B cell (primary cell): ENCODE results near the gene VMO1. TPM values are rescaled to one million over a fixed set of nuclear protein-coding genes. Genes with fewer than 3 reads are reported as not detected.

Source experiments
- ATAC-seq: fragments of 200-7000 bp; cut with Tn5 transposase; one replicate; pipeline ENCODE4 v1.10.0; 2021; ENCODE audit warnings: low read depth, mild to moderate bottlenecking, moderate number of reproducible peaks, moderate library complexity
- CTCF ChIA-PET: fragments of 350-600 bp; sonication (Branson Sonifier 250); formaldehyde crosslinking; loops from one replicate; lab custom pipeline; 2021; ENCODE audit warnings: antibody characterized with exemption, inconsistent platforms; lab: Charles Lee
- POLR2A ChIA-PET: fragments of 350-600 bp; sonication (Branson Sonifier 250); formaldehyde crosslinking; loops from one replicate; lab custom pipeline; 2021; ENCODE audit warnings: antibody characterized with exemption; lab: Charles Lee
- DNase-seq: peaks from one replicate; pipeline ENCODE4 v3.0.0; 2013
- H2AFZ ChIP-seq: 2 replicates; pipeline ENCODE4 v1.6.1; 2012; ENCODE audit warnings: mild to moderate bottlenecking, low read depth, low read length; ENCODE audit not compliant: insufficient read depth, poor library complexity, severe bottlenecking
- H3K27ac ChIP-seq, 2 donors: 1 replicate in 1 of 2; 2 replicates in 1 of 2; pipeline ENCODE4 v1.5.1; 2012 to 2013; ENCODE audit warnings: low read length in 2 of 2, mild to moderate bottlenecking in 2 of 2, moderate library complexity in 1 of 2
- H3K27me3 ChIP-seq, 4 experiments: fragments of 200-600 bp in 1 of 4; sonication (generic) in 1 of 4; replicated peaks in 1 of 4; 1 replicate in 2 of 4; 2 replicates in 2 of 4; pipeline versions ENCODE4 v1.6.1 to v1.7.0; 2013 to 2016; ENCODE audit warnings: low read length in 3 of 4, mild to moderate bottlenecking in 2 of 4, mixed read lengths in 1 of 4, moderate library complexity in 1 of 4; ENCODE audit not compliant: insufficient read depth in 4 of 4, control insufficient read depth in 3 of 4; ENCODE audit errors: control extremely low read depth in 1 of 4
- H3K36me3 ChIP-seq, 2 experiments: replicated peaks in 1 of 2; 1 replicate in 1 of 2; 2 replicates in 1 of 2; pipeline versions ENCODE4 v1.6.1 to v1.7.1; 2013; ENCODE audit warnings: low read length in 1 of 2; ENCODE audit not compliant: insufficient read depth in 2 of 2, control insufficient read depth in 1 of 2; ENCODE audit errors: control extremely low read depth in 1 of 2, extremely low read depth in 1 of 2
- H3K4me1 ChIP-seq, 2 donors: fragments of 200-600 bp in 1 of 2; sonication (generic) in 1 of 2; 1 replicate in 1 of 2; 2 replicates in 1 of 2; pipeline versions ENCODE4 v1.5.1 to v1.6.1; 2013 to 2017; ENCODE audit warnings: low read length in 2 of 2; ENCODE audit not compliant: control insufficient read depth in 2 of 2, insufficient read depth in 2 of 2
- H3K4me2 ChIP-seq: replicated peaks from 2 replicates; pipeline ENCODE3; 2012; ENCODE audit warnings: mild to moderate bottlenecking, low read depth, low read length; ENCODE audit not compliant: poor library complexity, severe bottlenecking
- H3K4me3 ChIP-seq, 5 experiments: fragments of 200-600 bp in 1 of 5; sonication (generic) in 1 of 5; 1 replicate in 3 of 5; 2 replicates in 2 of 5; pipeline versions ENCODE4 v1.5.1 to v1.7.0; 2011 to 2016; ENCODE audit warnings: low read length in 4 of 5, mild to moderate bottlenecking in 4 of 5, low read depth in 2 of 5, control low read depth in 1 of 5, moderate library complexity in 1 of 5; ENCODE audit not compliant: insufficient read depth in 1 of 5; ENCODE audit errors: control extremely low read depth in 1 of 5, extremely low read depth in 1 of 5
- H3K79me2 ChIP-seq: fragments of 200-600 bp; sonication (generic); one replicate; pipeline ENCODE4 v1.6.0; 2016; ENCODE audit warnings: low read length; ENCODE audit not compliant: control insufficient read depth, insufficient read depth
- H3K9ac ChIP-seq: fragments of 200-600 bp; sonication (generic); 2 replicates; pipeline ENCODE4 v1.6.1; 2017; ENCODE audit warnings: mild to moderate bottlenecking, low read length, moderate library complexity
- H3K9me3 ChIP-seq, 3 donors: one replicate each; pipeline versions ENCODE4 v1.6.1 to v1.7.1; 2013; ENCODE audit warnings: low read length in 2 of 3; ENCODE audit not compliant: control insufficient read depth in 2 of 3, insufficient read depth in 1 of 3; ENCODE audit errors: control extremely low read depth in 1 of 3
- H4K20me1 ChIP-seq: 2 replicates; pipeline ENCODE4 v1.6.0; 2012; ENCODE audit warnings: mild to moderate bottlenecking, low read length; ENCODE audit not compliant: insufficient read depth, control insufficient read depth, poor library complexity, severe bottlenecking
- H3K27ac Mint-ChIP-seq: one replicate; pipeline ENCODE4 v1.8.0; 2021; ENCODE audit warnings: mixed read lengths
- H3K27me3 Mint-ChIP-seq: one replicate; pipeline ENCODE4 v1.8.0; 2021; ENCODE audit warnings: mixed read lengths
- H3K4me1 Mint-ChIP-seq: one replicate; pipeline ENCODE4 v1.8.0; 2021; ENCODE audit warnings: mixed read lengths
- H3K4me3 Mint-ChIP-seq: one replicate; pipeline ENCODE4 v1.8.0; 2021; ENCODE audit warnings: mixed read lengths
- H3K9me3 Mint-ChIP-seq: one replicate; pipeline ENCODE4 v1.8.0; 2022; ENCODE audit warnings: mixed read lengths; ENCODE audit not compliant: insufficient read depth
- CTCF ChIP-seq: fragments of 200-600 bp; IDR thresholded peaks from one replicate; pipeline ENCODE4 v1.8.0; 2022; ENCODE audit warnings: antibody characterized with exemption, mild to moderate bottlenecking
- EZH2 ChIP-seq: IDR thresholded peaks from 2 replicates; pipeline ENCODE4 v1.6.1; 2012; ENCODE audit warnings: borderline replicate concordance, low read depth, mild to moderate bottlenecking, moderate library complexity, low read length; ENCODE audit not compliant: insufficient read depth, poor library complexity, severe bottlenecking
- WGBS: methylation state at CpG from one replicate; pipeline ENCODE4 v1.1.5; 2013; ENCODE audit warnings: missing lambda C conversion rate; ENCODE audit not compliant: insufficient coverage; 5-methylcytosine and 5-hydroxymethylcytosine counted together
- intact Hi-C: fragments of 100-400 bp; cut with micrococcal nuclease; formaldehyde crosslinking; loops from one replicate; pipeline ENCODE4 v1.10.0; 2022
- polyA plus RNA-seq: library from polyadenylated mRNA; depleted of rRNA; stranded (reverse); fragments of >200 nt; gene quantifications from 2 replicates; pipeline ENCODE4 v1.2.3, GENCODE V29; 2012
- total RNA-seq, 2 donors: library from RNA; stranded (reverse); fragments of 120-200 nt in 1 of 2; gene quantifications; 1 replicate in 1 of 2; 2 replicates in 1 of 2; pipeline versions ENCODE4 v1.2.3 to v1.2.4, GENCODE V29; 2013 to 2022

VMO1 gene
- total and polyA plus RNA-seq, 2 donors (not counting 1 experiment from before 2014, with no cell fraction given): 0.57 TPM; not detected in 1

DNA sequence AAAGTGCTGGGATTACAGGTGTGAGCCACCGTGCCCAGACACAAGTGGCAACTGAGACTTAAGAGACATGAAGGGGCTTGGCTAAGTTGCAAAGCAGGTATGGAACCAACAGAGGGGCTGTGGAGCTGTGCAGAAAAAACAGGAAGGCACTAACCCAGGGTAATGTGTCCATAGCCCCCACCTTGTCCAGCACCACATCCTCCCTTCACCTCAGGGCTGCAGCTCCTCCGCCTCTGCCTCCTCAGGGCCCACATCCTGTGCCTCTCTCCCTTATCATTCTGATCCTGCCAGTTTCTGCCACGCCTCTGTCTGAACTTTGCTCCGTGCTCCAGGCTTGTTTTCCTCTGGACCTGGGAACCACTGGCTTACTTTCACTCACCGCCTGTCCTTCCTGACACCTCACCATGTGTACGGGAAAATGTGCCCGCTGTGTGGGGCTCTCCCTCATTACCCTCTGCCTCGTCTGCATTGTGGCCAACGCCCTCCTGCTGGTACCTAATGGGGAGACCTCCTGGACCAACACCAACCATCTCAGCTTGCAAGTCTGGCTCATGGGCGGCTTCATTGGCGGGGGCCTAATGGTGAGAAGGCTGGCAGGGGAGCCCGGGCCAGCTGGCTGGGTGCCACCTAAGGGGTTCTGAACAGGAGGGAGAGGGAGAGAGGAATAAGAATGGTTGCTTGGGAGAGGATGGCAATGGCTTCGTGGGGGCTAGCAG, 14.5 kb downstream of the VMO1 start, which contains the start of gene TM4SF5:
Gene TM4SF5 (plus strand): TSS at position 368 of the 716 bp plus-strand sequence. CDS start 37 bp downstream, at position 405.
- ChIA-PET POLR2A (no interaction called here), CTCF (interaction anchor here (1.4 kb wide), 1 partner anchor 23 kb away, joined by 4 read pairs; no protein-coding TSS in a partner anchor)
- Histone ChIP-seq H3K4me2 (no peak within 1 kb of the TSS), H3K79me2 (no peaks in the 10 kb centered on the region), H3K4me1 (peaks cover 3 to 10% of the 10 kb centered on the region in 2 donors), H3K36me3 (no peaks in the 10 kb centered on the region), H3K27ac (no peak within 1 kb of the TSS), H3K4me3 (no peak within 1 kb of the TSS), H2AFZ (no peak within 1 kb of the TSS), H3K9me3 (no peaks in the 10 kb centered on the region), H4K20me1 (no peaks in the 10 kb centered on the region), H3K9ac (no peak within 1 kb of the TSS), H3K27me3 (peaks cover 0 to 4% (median 0%) of the 10 kb centered on the region in 4 experiments)
- Mint-ChIP-seq H3K4me3 (no peak within 1 kb of the TSS), H3K9me3 (no peaks in the 10 kb centered on the region), H3K4me1 (peaks cover 9% of the 10 kb centered on the region), H3K27ac (no peak within 1 kb of the TSS), H3K27me3 (peaks cover 10% of the 10 kb centered on the region)
- WGBS: 72% methylated on average over 11 of the region's 13 CpGs
- TF ChIP-seq CTCF (no peak), EZH2 (no peak)
- no peak for ATAC-seq
- DNase-seq: no peak
- intact Hi-C loops: no loop called here

DNA sequence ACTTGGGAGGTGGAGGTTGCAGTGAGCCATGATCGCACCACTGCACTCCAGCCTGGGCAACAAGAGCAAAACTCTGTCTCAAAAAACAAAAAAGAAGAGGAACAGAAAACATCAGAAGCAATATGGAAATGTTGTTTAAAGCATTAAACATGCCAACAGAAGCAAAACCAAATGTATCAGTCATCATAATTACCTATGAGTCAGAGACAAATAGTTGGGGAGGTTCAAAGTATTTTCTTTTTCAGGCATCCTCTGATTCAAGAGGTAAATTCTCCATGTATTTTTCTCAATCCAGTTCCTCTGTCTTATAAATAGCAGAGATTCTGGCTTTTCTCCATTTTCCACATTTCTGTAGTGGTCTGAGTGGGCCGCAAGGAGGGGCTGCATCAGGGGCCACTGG, 16.5 kb downstream of the VMO1 start:
- H3K27ac ChIP-seq: no peak overlapping the region
- intact Hi-C loops: no loop called here
- Mint-ChIP-seq H3K27ac (no peak overlapping the region), H3K9me3 (no peaks in the 10 kb centered on the region), H3K4me1 (peaks cover 5% of the 10 kb centered on the region), H3K27me3 (peaks cover 6% of the 10 kb centered on the region), H3K4me3 (no peak overlapping the region)
- TF ChIP-seq EZH2 (no peak), CTCF (no peak)
- no peaks in the 10 kb centered on the region for H4K20me1 ChIP-seq
- H3K27me3 ChIP-seq: peaks cover 0 to 4% (median 0%) of the 10 kb centered on the region in 4 experiments
- DNase-seq (no peak), ATAC-seq (no peak)
- H3K9ac ChIP-seq: no peak overlapping the region
- H2AFZ ChIP-seq: no peak overlapping the region
- no peak overlapping the region for H3K4me2 ChIP-seq
- no peaks in the 10 kb centered on the region for H3K9me3 ChIP-seq
- H3K4me1 ChIP-seq: peaks cover 4 to 6% of the 10 kb centered on the region in 2 donors
- no peaks in the 10 kb centered on the region for H3K36me3 ChIP-seq
- POLR2A ChIA-PET: interaction anchor here (1.2 kb wide), 1 partner anchor 9 kb away, joined by 5 read pairs; no protein-coding TSS in a partner anchor
- CTCF ChIA-PET: interaction anchor here (0.6 to 1.1 kb wide), 2 partner anchors 14 to 294 kb away, joined by 3 read pairs; no protein-coding TSS in a partner anchor
- H3K79me2 ChIP-seq: no peaks in the 10 kb centered on the region
- WGBS: 100% methylated on average over 1 of the region's 2 CpGs
- H3K4me3 ChIP-seq: no peak overlapping the region
